IMR-90 (cell line): ENCODE data around the gene RAB31. TPM values are rescaled to one million over a fixed set of nuclear protein-coding genes. Genes with fewer than 3 reads are reported as not detected.

Experiments
- ATAC-seq: fragments of 200-7000 bp; cut with Tn5 transposase; 2 replicates; pipeline ENCODE4 v1.9.1; 2020; ENCODE audit warnings: low read depth, mild to moderate bottlenecking, moderate library complexity
- BruUV-seq: library from RNA; stranded (reverse); fragments of 400-500 nt; replicated peaks from 2 replicates; lab custom pipeline; 2021; lab: Mats Ljungman, UMichigan
- CTCF ChIA-PET: fragments of 300-600 bp; formaldehyde crosslinking; extraction: SDS; loops from one replicate; lab custom pipeline; 2021; ENCODE audit warnings: antibody characterized with exemption; lab: Yijun Ruan, JAX
- POLR2A ChIA-PET: fragments of 300-600 bp; sonication (Branson Sonifier 250); formaldehyde crosslinking; loops from one replicate; lab custom pipeline; 2022; ENCODE audit warnings: antibody characterized with exemption; ENCODE audit not compliant: unreplicated experiment; lab: Charles Lee
- DNase-seq: peaks from one replicate; pipeline ENCODE4 v3.0.0; 2013
- H2AFZ ChIP-seq: replicated peaks from 2 replicates; pipeline ENCODE3; 2013; ENCODE audit warnings: low read length, mild to moderate bottlenecking; ENCODE audit not compliant: poor library complexity
- H2AK5ac ChIP-seq: 2 replicates; pipeline ENCODE4 v1.6.1; 2013; ENCODE audit warnings: low read depth, low read length, inconsistent platforms
- H2AK9ac ChIP-seq: replicated peaks from 2 replicates; pipeline ENCODE3; 2013; ENCODE audit warnings: mild to moderate bottlenecking, low read depth, low read length, moderate library complexity; ENCODE audit not compliant: poor library complexity
- H2BK120ac ChIP-seq: 2 replicates; pipeline ENCODE4 v1.6.1; 2013; ENCODE audit warnings: low read depth, low read length, inconsistent platforms
- H2BK15ac ChIP-seq: 3 replicates; pipeline ENCODE4 v1.6.1; 2013; ENCODE audit warnings: low read depth, low read length, inconsistent platforms
- H2BK20ac ChIP-seq: 2 replicates; pipeline ENCODE4 v1.6.1; 2013; ENCODE audit warnings: low read depth, mild to moderate bottlenecking, inconsistent platforms, low read length, moderate library complexity
- H2BK5ac ChIP-seq: 2 replicates; pipeline ENCODE4 v1.6.1; 2013; ENCODE audit warnings: mild to moderate bottlenecking, low read depth, low read length, inconsistent platforms; ENCODE audit not compliant: poor library complexity, severe bottlenecking
- H3K14ac ChIP-seq: replicated peaks from 2 replicates; pipeline ENCODE4 v1.6.1; 2013; ENCODE audit warnings: low read depth, low read length, inconsistent platforms
- H3K18ac ChIP-seq: 2 replicates; pipeline ENCODE4 v1.6.1; 2013; ENCODE audit warnings: low read depth, low read length, control low read depth
- H3K23ac ChIP-seq: 2 replicates; pipeline ENCODE4 v1.6.1; 2013; ENCODE audit warnings: low read depth, low read length, inconsistent platforms
- H3K27ac ChIP-seq: 2 replicates; pipeline ENCODE4 v1.5.1; 2013; ENCODE audit warnings: mild to moderate bottlenecking, control low read depth, low read length; ENCODE audit not compliant: insufficient read depth
- H3K27me3 ChIP-seq: 2 replicates; pipeline ENCODE4 v1.6.1; 2013; ENCODE audit warnings: low read length; ENCODE audit not compliant: control insufficient read depth, insufficient read depth
- H3K36me3 ChIP-seq: 2 replicates; pipeline ENCODE4 v1.6.1; 2013; ENCODE audit warnings: low read length, mixed read lengths; ENCODE audit not compliant: control insufficient read depth, insufficient read depth
- H3K4ac ChIP-seq: 2 replicates; pipeline ENCODE4 v1.6.1; 2013; ENCODE audit warnings: low read depth, low read length, inconsistent platforms
- H3K4me1 ChIP-seq: 2 replicates; pipeline ENCODE4 v1.6.1; 2013; ENCODE audit warnings: low read length, mixed read lengths; ENCODE audit not compliant: control insufficient read depth, insufficient read depth
- H3K4me2 ChIP-seq: 2 replicates; pipeline ENCODE4 v1.6.1; 2013; ENCODE audit warnings: low read depth, mild to moderate bottlenecking, control low read depth, low read length, moderate library complexity
- H3K4me3 ChIP-seq: 2 replicates; pipeline ENCODE4 v1.5.1; 2013; ENCODE audit warnings: low read depth, mild to moderate bottlenecking, control low read depth, low read length, moderate library complexity; ENCODE audit not compliant: insufficient read depth
- H3K56ac ChIP-seq: 2 replicates; pipeline ENCODE4 v1.6.1; 2013; ENCODE audit warnings: low read length, inconsistent platforms; ENCODE audit not compliant: insufficient read depth; ENCODE audit errors: extremely low read depth
- H3K79me1 ChIP-seq, 2 experiments: 2 replicates each; pipeline ENCODE4 v1.6.1; 2013; ENCODE audit warnings: low read length in 2 of 2, inconsistent platforms in 1 of 2, low read depth in 1 of 2
- H3K9ac ChIP-seq: 2 replicates; pipeline ENCODE4 v1.6.1; 2013; ENCODE audit warnings: low read depth, low read length, control low read depth
- H3K9me1 ChIP-seq: 2 replicates; pipeline ENCODE4 v1.6.1; 2013; ENCODE audit warnings: low read length, inconsistent platforms; ENCODE audit not compliant: insufficient read depth
- H3K9me3 ChIP-seq: 2 replicates; pipeline ENCODE4 v1.6.1; 2013; ENCODE audit warnings: low read length; ENCODE audit not compliant: control insufficient read depth, insufficient read depth
- H4K20me1 ChIP-seq: 2 replicates; pipeline ENCODE4 v1.6.1; 2013; ENCODE audit warnings: low read length, inconsistent platforms; ENCODE audit not compliant: insufficient read depth
- H4K5ac ChIP-seq: 2 replicates; pipeline ENCODE4 v1.6.1; 2013; ENCODE audit warnings: mild to moderate bottlenecking, low read depth, low read length, control low read depth
- H4K8ac ChIP-seq, 2 experiments: 2 replicates each; pipeline ENCODE4 v1.6.1; 2013; ENCODE audit warnings: low read depth in 2 of 2, low read length in 2 of 2, control low read depth in 1 of 2, inconsistent platforms in 1 of 2
- H4K91ac ChIP-seq: 2 replicates; pipeline ENCODE4 v1.6.1; 2013; ENCODE audit warnings: low read depth, low read length, inconsistent platforms; ENCODE audit not compliant: insufficient read depth
- RAD21 ChIP-seq: IDR thresholded peaks from 2 replicates; pipeline ENCODE4 v1.6.1; 2012; ENCODE audit warnings: low read length, improper control_type of control experiment
- WGBS, 2 experiments: methylation state at CpG; one replicate each; pipeline versions ENCODE4 v1.1.5 to v1.1.7; 2013; ENCODE audit warnings: missing lambda C conversion rate in 2 of 2; ENCODE audit not compliant: insufficient read length in 1 of 2; ENCODE audit errors: extremely low coverage in 2 of 2; 5-methylcytosine and 5-hydroxymethylcytosine counted together
- dilution Hi-C: fragments of 300-500 bp; cut with HindIII; formaldehyde crosslinking; loops from one replicate; pipeline ENCODE4 v1.14.3; 2018; ENCODE audit warnings: low sequenced_read_pairs; ENCODE audit not compliant: unreplicated experiment
- in situ Hi-C: fragments of 300-500 bp; cut with MboI; formaldehyde crosslinking; loops from 3 replicates; pipeline ENCODE4 v1.14.3; 2019; ENCODE audit warnings: low sequenced_read_pairs, inconsistent platforms, mixed read lengths
- intact Hi-C: fragments of 100-400 bp; cut with micrococcal nuclease; formaldehyde crosslinking; loops from 2 replicates; pipeline ENCODE4 v1.10.0; 2022
- polyA plus RNA-seq, 3 experiments: library from polyadenylated mRNA; depleted of rRNA; stranded (reverse); fragments of >200 nt; gene quantifications; 2 replicates each; pipeline ENCODE4 v1.2.3, GENCODE V29; 2012; ENCODE audit warnings: low replicate concordance in 1 of 3
- total RNA-seq: library from RNA; depleted of rRNA; stranded (reverse); fragments of >200 nt; gene quantifications from 2 replicates; pipeline ENCODE4 v1.2.3, GENCODE V29; 2012

RAB31 gene
- total and polyA plus RNA-seq, 2 of the 4 experiments (the other 2 are of a cell fraction), result 13.8 to 26.9 TPM

DNA sequence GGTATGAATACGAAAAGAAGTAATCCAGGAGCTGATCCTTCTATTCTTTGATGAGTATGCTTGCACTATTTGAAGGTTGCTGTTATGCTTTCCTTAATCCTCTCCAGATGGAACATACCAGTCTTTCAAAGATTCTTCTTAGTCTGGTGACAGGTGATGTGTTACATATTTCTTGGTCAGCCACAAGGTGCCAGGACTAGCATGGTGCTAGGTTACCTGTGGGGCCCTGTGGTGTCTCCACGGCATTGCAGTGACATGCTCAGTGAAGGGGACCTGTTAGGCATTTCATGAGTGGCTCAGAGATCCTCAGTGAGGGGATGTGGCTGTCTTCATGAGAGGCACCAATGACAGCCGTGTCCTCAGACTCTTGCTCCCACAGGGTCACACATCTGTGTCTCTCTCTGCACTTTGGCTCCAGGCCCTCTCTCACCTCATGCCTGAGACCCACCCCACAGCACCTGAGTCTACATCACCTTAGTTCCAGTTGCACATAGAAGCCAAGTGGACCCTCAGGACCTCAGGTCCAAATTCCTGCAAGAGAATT, 13.1 kb upstream of the RAB31 start:
- in situ Hi-C loops, result no loop called here
- H3K14ac ChIP-seq, result no peak overlapping the region; the same call in 1 of the 2 replicates
- no CpG with 5 or more reads among the region's 3 CpGs for WGBS, 2 experiments

More for the DNA sequence above, 13.1 kb upstream of the RAB31 start:
- Histone ChIP-seq H2BK5ac (no peak overlapping the region), H4K8ac (no peak overlapping the region), H3K27ac (no peak overlapping the region), H3K9me3 (no peaks in the 10 kb centered on the region), H3K27me3 (no peaks in the 10 kb centered on the region), H3K18ac (no peak overlapping the region), H2AK9ac (no peak overlapping the region), H4K20me1 (no peaks in the 10 kb centered on the region), H2BK120ac (no peak overlapping the region), H2BK20ac (no peak overlapping the region), H3K23ac (no peak overlapping the region), H4K91ac (no peak overlapping the region), H2AK5ac (peak overlapping the region; percentile 29; the same call in 1 of the 2 replicates), H3K4me2 (no peak overlapping the region), H3K36me3 (no peaks in the 10 kb centered on the region), H2BK15ac (no peak overlapping the region), H3K4ac (no peak overlapping the region), H3K9me1 (no peaks in the 10 kb centered on the region), H2AFZ (peak overlapping the region; percentile 6), H4K5ac (no peak overlapping the region), H3K9ac (no peak overlapping the region), H3K4me3 (no peak overlapping the region), H3K79me1 (no peaks in the 10 kb centered on the region), H3K4me1 (peaks cover under 1% of the 10 kb centered on the region), H3K56ac (no peak overlapping the region)
- ChIA-PET POLR2A (no interaction called here), CTCF (no interaction called here)
- no peak for DNase-seq
- no peak for ATAC-seq
- no TSS peak for BruUV-seq
- intact Hi-C loops, result no loop called here
- no peak for TF ChIP-seq RAD21
- dilution Hi-C loops, result no loop called here
